ENCODE data around the gene EHMT1. TPM values are rescaled to one million over a fixed set of nuclear protein-coding genes. Genes with fewer than 3 reads are reported as not detected.

The EHMT1 gene
- total and polyA plus RNA-seq, 2 experiments from 2014 or later, result 46.0 to 47.7 TPM

GRCh38 chr9:137583957-137584356 is 34.8 kb upstream of the EHMT1 start:
- no peaks in the 10 kb centered on the region for H3K9me2 ChIP-seq (replicated peaks; ENCODE audit: insufficient read depth)
- H3K79me2 ChIP-seq, result peaks cover 23% of the 10 kb centered on the region
- H3K4me2 ChIP-seq, result no peak overlapping the region
- H3K27ac ChIP-seq, result no peak overlapping the region
- peaks cover 7% of the 10 kb centered on the region for H3K4me1 ChIP-seq (ENCODE audit: insufficient read depth)
- TF ChIP-seq EZH2phosphoT487 (IDR thresholded peaks at IDR 0.05; ENCODE audit: low read depth, severe bottlenecking, unreplicated experiment) (no peak), CTCF (IDR thresholded peaks at IDR 0.05; ENCODE audit: poor library complexity) (no peak), EZH2 (IDR thresholded peaks at IDR 0.05; ENCODE audit: borderline replicate concordance) (no peak)
- WGBS (ENCODE audit: low lambda C conversion rate, missing lambda C conversion rate), result 93% methylated on average over 8 of the region's 8 CpGs
- no peak overlapping the region for H3K4me3 ChIP-seq
- H3K36me3 ChIP-seq (replicated peaks; ENCODE audit: insufficient read depth, low read depth), result no peaks in the 10 kb centered on the region
- no peak overlapping the region for H2AFZ ChIP-seq
- no peaks in the 10 kb centered on the region for H3K9me3 ChIP-seq (ENCODE audit: low read depth)
- DNase-seq (ENCODE audit: low spot score), result no peak
- H3K27me3 ChIP-seq, result no peaks in the 10 kb centered on the region
- H4K20me1 ChIP-seq (ENCODE audit: insufficient read depth, poor library complexity, severe bottlenecking), result peaks cover 6% of the 10 kb centered on the region

- H3K36me3 ChIP-seq (replicated peaks; ENCODE audit: insufficient read depth, low read depth), result no peaks in the 10 kb centered on the region
- no peaks in the 10 kb centered on the region for H3K27me3 ChIP-seq
- no peaks in the 10 kb centered on the region for H3K9me3 ChIP-seq (ENCODE audit: low read depth)
- H2AFZ ChIP-seq, result no peak overlapping the region
- H4K20me1 ChIP-seq (ENCODE audit: insufficient read depth, poor library complexity, severe bottlenecking), result peaks cover 10% of the 10 kb centered on the region
- no peak overlapping the region for H3K4me2 ChIP-seq
- H3K4me3 ChIP-seq, result no peak overlapping the region
- no peak for DNase-seq (ENCODE audit: low spot score)
- WGBS (ENCODE audit: low lambda C conversion rate, missing lambda C conversion rate), result 97% methylated on average over 14 of the region's 14 CpGs
- H3K27ac ChIP-seq, result no peak overlapping the region
- peaks cover 7% of the 10 kb centered on the region for H3K4me1 ChIP-seq (ENCODE audit: insufficient read depth)
- H3K79me2 ChIP-seq, result peaks cover 31% of the 10 kb centered on the region
- TF ChIP-seq EZH2 (IDR thresholded peaks at IDR 0.05; ENCODE audit: borderline replicate concordance) (no peak), CTCF (IDR thresholded peaks at IDR 0.05; ENCODE audit: poor library complexity) (no peak), EZH2phosphoT487 (IDR thresholded peaks at IDR 0.05; ENCODE audit: low read depth, severe bottlenecking, unreplicated experiment) (no peak)
- H3K9me2 ChIP-seq (replicated peaks; ENCODE audit: insufficient read depth), result no peaks in the 10 kb centered on the region
These were observed 32.0 kb upstream of the EHMT1 start for GRCh38 chr9:137586854-137587253.

- Histone ChIP-seq H2AFZ (no peak overlapping the region), H3K9me3 (ENCODE audit: low read depth) (no peaks in the 10 kb centered on the region), H3K4me3 (no peak overlapping the region), H3K9me2 (replicated peaks; ENCODE audit: insufficient read depth) (no peaks in the 10 kb centered on the region), H3K4me2 (peak overlapping the region; percentile 98), H4K20me1 (ENCODE audit: insufficient read depth, poor library complexity, severe bottlenecking) (peaks cover 10% of the 10 kb centered on the region), H3K27me3 (no peaks in the 10 kb centered on the region), H3K4me1 (ENCODE audit: insufficient read depth) (peaks cover 7% of the 10 kb centered on the region), H3K79me2 (peaks cover 31% of the 10 kb centered on the region), H3K36me3 (replicated peaks; ENCODE audit: insufficient read depth, low read depth) (no peaks in the 10 kb centered on the region), H3K27ac (no peak overlapping the region)
- TF ChIP-seq EZH2 (IDR thresholded peaks at IDR 0.05; ENCODE audit: borderline replicate concordance) (no peak), CTCF (IDR thresholded peaks at IDR 0.05; ENCODE audit: poor library complexity) (no peak), EZH2phosphoT487 (IDR thresholded peaks at IDR 0.05; ENCODE audit: low read depth, severe bottlenecking, unreplicated experiment) (no peak)
- DNase-seq (ENCODE audit: low spot score), result no peak
- WGBS (ENCODE audit: low lambda C conversion rate, missing lambda C conversion rate), result 90% methylated on average over 13 of the region's 13 CpGs
These were observed 30.5 kb upstream of the EHMT1 start for GRCh38 chr9:137588311-137588710.

GRCh38 chr9:137588891-137589290 is 29.9 kb upstream of the EHMT1 start:
- TF ChIP-seq EZH2 (IDR thresholded peaks at IDR 0.05; ENCODE audit: borderline replicate concordance) (no peak), CTCF (IDR thresholded peaks at IDR 0.05; ENCODE audit: poor library complexity) (no peak), EZH2phosphoT487 (IDR thresholded peaks at IDR 0.05; ENCODE audit: low read depth, severe bottlenecking, unreplicated experiment) (no peak)
- no peak overlapping the region for H3K27ac ChIP-seq
- H2AFZ ChIP-seq, result no peak overlapping the region
- peak overlapping the region; percentile 98 for H3K4me2 ChIP-seq
- no peaks in the 10 kb centered on the region for H3K36me3 ChIP-seq (replicated peaks; ENCODE audit: insufficient read depth, low read depth)
- H3K4me1 ChIP-seq (ENCODE audit: insufficient read depth), result peaks cover 7% of the 10 kb centered on the region
- H4K20me1 ChIP-seq (ENCODE audit: insufficient read depth, poor library complexity, severe bottlenecking), result peaks cover 10% of the 10 kb centered on the region
- H3K79me2 ChIP-seq, result peaks cover 31% of the 10 kb centered on the region
- no peaks in the 10 kb centered on the region for H3K27me3 ChIP-seq
- H3K9me2 ChIP-seq (replicated peaks; ENCODE audit: insufficient read depth), result no peaks in the 10 kb centered on the region
- no peak for DNase-seq (ENCODE audit: low spot score)
- WGBS (ENCODE audit: low lambda C conversion rate, missing lambda C conversion rate), result 61% methylated on average over 6 of the region's 6 CpGs
- peak overlapping the region; percentile 72 for H3K4me3 ChIP-seq
- H3K9me3 ChIP-seq (ENCODE audit: low read depth), result no peaks in the 10 kb centered on the region
